ENCODE data around the gene SLC9A9. TPM values are rescaled to one million over a fixed set of nuclear protein-coding genes. Genes with fewer than 3 reads are reported as not detected.

SLC9A9 gene
- polyA plus RNA-seq, 1 of the 3 experiments (the other 2 are of a cell fraction), result 0.05 TPM

DNA sequence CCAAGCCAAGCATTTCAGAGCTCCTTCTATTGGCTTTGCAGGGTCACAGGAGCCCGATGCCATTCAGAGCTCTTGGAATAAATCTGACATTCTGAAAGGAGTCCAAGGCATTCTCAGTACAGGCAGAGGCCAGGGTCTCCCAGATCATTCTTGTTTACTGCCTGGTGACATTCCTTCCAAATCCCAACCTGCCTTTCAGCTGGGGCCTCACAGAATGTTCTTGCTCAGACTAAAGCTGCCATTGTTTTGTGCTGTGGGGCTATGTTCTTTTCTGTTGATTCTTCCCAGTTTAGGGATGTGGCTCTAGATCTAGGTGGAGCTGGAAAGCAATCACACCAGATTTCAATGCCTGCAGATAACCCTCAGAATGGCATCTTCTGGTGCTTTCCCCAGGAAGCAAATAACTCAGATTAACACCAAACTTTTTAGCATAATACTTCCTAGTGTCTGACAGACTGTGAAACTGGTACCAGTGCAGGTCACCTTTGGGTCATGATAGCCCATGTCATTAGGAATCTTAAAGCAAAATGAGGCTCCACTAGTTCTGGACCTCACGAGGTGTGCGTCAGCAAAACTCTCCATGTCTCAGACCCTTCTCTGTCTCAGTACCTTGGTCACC, 561.8 kb downstream of the SLC9A9 start:
- H3K9me3 ChIP-seq, result no peaks in the 10 kb centered on the region
- no peak overlapping the region for H3K4me2 ChIP-seq
- 37% methylated on average over 3 of the region's 3 CpGs for WGBS (ENCODE audit: low lambda C conversion rate)
- no peak for DNase-seq
- H3K4me3 ChIP-seq (ENCODE audit: low read depth in 2 of 2, low read length in 1 of 2), result no peak overlapping the region
- no peaks in the 10 kb centered on the region for H4K20me1 ChIP-seq (ENCODE audit: insufficient read depth)
- no peaks in the 10 kb centered on the region for H3K4me1 ChIP-seq (ENCODE audit: control insufficient read depth in 1 of 2, insufficient read depth in 2 of 2, low read depth in 1 of 2, low read length in 1 of 2)
- peaks cover 12% of the 10 kb centered on the region; the same call in 1 of the 2 replicates for H3K27me3 ChIP-seq (ENCODE audit: insufficient read depth)
- TF ChIP-seq RAD21 (IDR thresholded peaks at IDR 0.05; ENCODE audit: low read length) (no peak), EP300 (IDR thresholded peaks at IDR 0.05; ENCODE audit: borderline replicate concordance in 1 of 2, low read depth in 1 of 2, low read length in 1 of 2) (no peak), GATA2 (CRISPR knock-in tag; IDR thresholded peaks at IDR 0.05) (no peak), RCOR1 (IDR thresholded peaks at IDR 0.05; ENCODE audit: low read length) (no peak), EZH2phosphoT487 (IDR thresholded peaks at IDR 0.05; ENCODE audit: borderline replicate concordance, low read depth) (no peak), POLR2AphosphoS5 (IDR thresholded peaks at IDR 0.05; ENCODE audit: low read depth, low read length) (no peak), SMC3 (IDR thresholded peaks at IDR 0.05; ENCODE audit: low read depth, low read length) (no peak), ELF1 (IDR thresholded peaks at IDR 0.05) (no peak), TEAD4 (IDR thresholded peaks at IDR 0.05; ENCODE audit: borderline replicate concordance, insufficient read depth) (no peak), NFIC (IDR thresholded peaks at IDR 0.05; ENCODE audit: borderline replicate concordance) (no peak), FOXM1 (IDR thresholded peaks at IDR 0.05; ENCODE audit: low read depth) (no peak), TCF12 (IDR thresholded peaks at IDR 0.05) (no peak), RXRA (IDR thresholded peaks at IDR 0.05; ENCODE audit: borderline replicate concordance, low read depth) (no peak)
- TF ChIP-seq, protein P1, sequence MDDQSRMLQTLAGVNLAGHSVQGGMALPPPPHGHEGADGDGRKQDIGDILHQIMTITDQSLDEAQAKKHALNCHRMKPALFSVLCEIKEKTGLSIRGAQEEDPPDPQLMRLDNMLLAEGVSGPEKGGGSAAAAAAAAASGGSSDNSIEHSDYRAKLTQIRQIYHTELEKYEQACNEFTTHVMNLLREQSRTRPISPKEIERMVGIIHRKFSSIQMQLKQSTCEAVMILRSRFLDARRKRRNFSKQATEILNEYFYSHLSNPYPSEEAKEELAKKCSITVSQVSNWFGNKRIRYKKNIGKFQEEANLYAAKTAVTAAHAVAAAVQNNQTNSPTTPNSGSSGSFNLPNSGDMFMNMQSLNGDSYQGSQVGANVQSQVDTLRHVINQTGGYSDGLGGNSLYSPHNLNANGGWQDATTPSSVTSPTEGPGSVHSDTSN (IDR thresholded peaks at IDR 0.05), result no peak
- TF ChIP-seq, protein P2, sequence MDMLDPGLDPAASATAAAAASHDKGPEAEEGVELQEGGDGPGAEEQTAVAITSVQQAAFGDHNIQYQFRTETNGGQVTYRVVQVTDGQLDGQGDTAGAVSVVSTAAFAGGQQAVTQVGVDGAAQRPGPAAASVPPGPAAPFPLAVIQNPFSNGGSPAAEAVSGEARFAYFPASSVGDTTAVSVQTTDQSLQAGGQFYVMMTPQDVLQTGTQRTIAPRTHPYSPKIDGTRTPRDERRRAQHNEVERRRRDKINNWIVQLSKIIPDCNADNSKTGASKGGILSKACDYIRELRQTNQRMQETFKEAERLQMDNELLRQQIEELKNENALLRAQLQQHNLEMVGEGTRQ (IDR thresholded peaks at IDR 0.05; ENCODE audit: borderline replicate concordance, low read depth, low read length), result no peak
- TF ChIP-seq, protein P3, sequence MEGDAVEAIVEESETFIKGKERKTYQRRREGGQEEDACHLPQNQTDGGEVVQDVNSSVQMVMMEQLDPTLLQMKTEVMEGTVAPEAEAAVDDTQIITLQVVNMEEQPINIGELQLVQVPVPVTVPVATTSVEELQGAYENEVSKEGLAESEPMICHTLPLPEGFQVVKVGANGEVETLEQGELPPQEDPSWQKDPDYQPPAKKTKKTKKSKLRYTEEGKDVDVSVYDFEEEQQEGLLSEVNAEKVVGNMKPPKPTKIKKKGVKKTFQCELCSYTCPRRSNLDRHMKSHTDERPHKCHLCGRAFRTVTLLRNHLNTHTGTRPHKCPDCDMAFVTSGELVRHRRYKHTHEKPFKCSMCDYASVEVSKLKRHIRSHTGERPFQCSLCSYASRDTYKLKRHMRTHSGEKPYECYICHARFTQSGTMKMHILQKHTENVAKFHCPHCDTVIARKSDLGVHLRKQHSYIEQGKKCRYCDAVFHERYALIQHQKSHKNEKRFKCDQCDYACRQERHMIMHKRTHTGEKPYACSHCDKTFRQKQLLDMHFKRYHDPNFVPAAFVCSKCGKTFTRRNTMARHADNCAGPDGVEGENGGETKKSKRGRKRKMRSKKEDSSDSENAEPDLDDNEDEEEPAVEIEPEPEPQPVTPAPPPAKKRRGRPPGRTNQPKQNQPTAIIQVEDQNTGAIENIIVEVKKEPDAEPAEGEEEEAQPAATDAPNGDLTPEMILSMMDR (IDR thresholded peaks at IDR 0.05), result no peak
- TF ChIP-seq, protein P4, sequence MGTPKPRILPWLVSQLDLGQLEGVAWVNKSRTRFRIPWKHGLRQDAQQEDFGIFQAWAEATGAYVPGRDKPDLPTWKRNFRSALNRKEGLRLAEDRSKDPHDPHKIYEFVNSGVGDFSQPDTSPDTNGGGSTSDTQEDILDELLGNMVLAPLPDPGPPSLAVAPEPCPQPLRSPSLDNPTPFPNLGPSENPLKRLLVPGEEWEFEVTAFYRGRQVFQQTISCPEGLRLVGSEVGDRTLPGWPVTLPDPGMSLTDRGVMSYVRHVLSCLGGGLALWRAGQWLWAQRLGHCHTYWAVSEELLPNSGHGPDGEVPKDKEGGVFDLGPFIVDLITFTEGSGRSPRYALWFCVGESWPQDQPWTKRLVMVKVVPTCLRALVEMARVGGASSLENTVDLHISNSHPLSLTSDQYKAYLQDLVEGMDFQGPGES (IDR thresholded peaks at IDR 0.05; ENCODE audit: low read depth, low read length), result no peak
- ChIA-PET CTCF (no interaction called here), POLR2A (no interaction called here)
- no peaks in the 10 kb centered on the region for H3K79me2 ChIP-seq (ENCODE audit: insufficient read depth)
- H3K9me2 ChIP-seq, result no peaks in the 10 kb centered on the region
- no peak overlapping the region for H3K27ac ChIP-seq (ENCODE audit: low read depth in 2 of 2, low read length in 1 of 2)
- no peaks in the 10 kb centered on the region for H3F3A ChIP-seq (replicated peaks; ENCODE audit: insufficient read depth)
- H3K9ac ChIP-seq, result no peak overlapping the region
- no peak overlapping the region for H2AFZ ChIP-seq (ENCODE audit: low read depth)
- H3K36me3 ChIP-seq (replicated peaks in 1 of 2; ENCODE audit: control insufficient read depth in 1 of 2, insufficient read depth in 2 of 2, low read length in 1 of 2), result no peaks in the 10 kb centered on the region

Data from SK-N-SH (cell line).